ENCODE results near the gene SLC17A8. TPM values are rescaled to one million over a fixed set of nuclear protein-coding genes. Genes with fewer than 3 reads are reported as not detected.

The SLC17A8 gene
- total RNA-seq, 1 experiment from 2014 or later: not detected

DNA sequence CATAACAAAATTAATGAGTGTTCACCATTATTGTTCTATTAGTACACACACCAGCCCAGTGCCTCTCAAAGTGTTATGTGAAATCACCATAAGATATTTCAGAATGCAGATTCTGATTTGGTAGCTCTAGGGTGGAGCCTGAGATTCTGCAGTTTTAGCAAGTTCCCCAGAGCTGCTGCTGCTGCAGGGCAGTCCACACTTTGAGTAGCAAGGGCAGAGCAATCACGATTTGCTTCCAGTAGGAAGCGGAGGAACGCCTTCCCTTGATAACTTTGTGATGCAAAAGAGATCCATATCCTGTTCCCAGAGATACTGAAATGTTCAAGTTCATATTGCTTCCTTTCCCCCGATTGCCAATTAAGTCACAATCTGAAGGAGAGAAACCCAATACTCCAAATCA is 57.9 kb downstream of the SLC17A8 start:
- Histone ChIP-seq H3K4me3 (ENCODE audit: low read depth in 2 of 2, low read length in 2 of 2) (no peak overlapping the region), H3K4me1 (ENCODE audit: control insufficient read depth, insufficient read depth, low read length) (no peaks in the 10 kb centered on the region), H3K36me3 (ENCODE audit: control insufficient read depth, insufficient read depth, low read length) (no peaks in the 10 kb centered on the region), H3K9me3 (ENCODE audit: control insufficient read depth, insufficient read depth, low read depth, low read length) (no peaks in the 10 kb centered on the region), H3K27me3 (ENCODE audit: control insufficient read depth, insufficient read depth, low read length) (no peaks in the 10 kb centered on the region), H3K27ac (ENCODE audit: low read length) (no peak overlapping the region)
- no peak for ATAC-seq
- no peak for DNase-seq (ENCODE audit: low read depth, low spot score)
- TF ChIP-seq, protein P1, sequence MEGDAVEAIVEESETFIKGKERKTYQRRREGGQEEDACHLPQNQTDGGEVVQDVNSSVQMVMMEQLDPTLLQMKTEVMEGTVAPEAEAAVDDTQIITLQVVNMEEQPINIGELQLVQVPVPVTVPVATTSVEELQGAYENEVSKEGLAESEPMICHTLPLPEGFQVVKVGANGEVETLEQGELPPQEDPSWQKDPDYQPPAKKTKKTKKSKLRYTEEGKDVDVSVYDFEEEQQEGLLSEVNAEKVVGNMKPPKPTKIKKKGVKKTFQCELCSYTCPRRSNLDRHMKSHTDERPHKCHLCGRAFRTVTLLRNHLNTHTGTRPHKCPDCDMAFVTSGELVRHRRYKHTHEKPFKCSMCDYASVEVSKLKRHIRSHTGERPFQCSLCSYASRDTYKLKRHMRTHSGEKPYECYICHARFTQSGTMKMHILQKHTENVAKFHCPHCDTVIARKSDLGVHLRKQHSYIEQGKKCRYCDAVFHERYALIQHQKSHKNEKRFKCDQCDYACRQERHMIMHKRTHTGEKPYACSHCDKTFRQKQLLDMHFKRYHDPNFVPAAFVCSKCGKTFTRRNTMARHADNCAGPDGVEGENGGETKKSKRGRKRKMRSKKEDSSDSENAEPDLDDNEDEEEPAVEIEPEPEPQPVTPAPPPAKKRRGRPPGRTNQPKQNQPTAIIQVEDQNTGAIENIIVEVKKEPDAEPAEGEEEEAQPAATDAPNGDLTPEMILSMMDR (IDR thresholded peaks at IDR 0.05): no peak
- TF ChIP-seq SIN3A (IDR thresholded peaks at IDR 0.05; ENCODE audit: borderline replicate concordance, insufficient read depth, low read depth, low read length) (no peak), TCF7L2 (IDR thresholded peaks at IDR 0.05; ENCODE audit: low read depth, low read length) (no peak), POLR2AphosphoS5 (IDR thresholded peaks at IDR 0.05; ENCODE audit: low read depth, low read length) (no peak)
- TF ChIP-seq, protein P2, sequence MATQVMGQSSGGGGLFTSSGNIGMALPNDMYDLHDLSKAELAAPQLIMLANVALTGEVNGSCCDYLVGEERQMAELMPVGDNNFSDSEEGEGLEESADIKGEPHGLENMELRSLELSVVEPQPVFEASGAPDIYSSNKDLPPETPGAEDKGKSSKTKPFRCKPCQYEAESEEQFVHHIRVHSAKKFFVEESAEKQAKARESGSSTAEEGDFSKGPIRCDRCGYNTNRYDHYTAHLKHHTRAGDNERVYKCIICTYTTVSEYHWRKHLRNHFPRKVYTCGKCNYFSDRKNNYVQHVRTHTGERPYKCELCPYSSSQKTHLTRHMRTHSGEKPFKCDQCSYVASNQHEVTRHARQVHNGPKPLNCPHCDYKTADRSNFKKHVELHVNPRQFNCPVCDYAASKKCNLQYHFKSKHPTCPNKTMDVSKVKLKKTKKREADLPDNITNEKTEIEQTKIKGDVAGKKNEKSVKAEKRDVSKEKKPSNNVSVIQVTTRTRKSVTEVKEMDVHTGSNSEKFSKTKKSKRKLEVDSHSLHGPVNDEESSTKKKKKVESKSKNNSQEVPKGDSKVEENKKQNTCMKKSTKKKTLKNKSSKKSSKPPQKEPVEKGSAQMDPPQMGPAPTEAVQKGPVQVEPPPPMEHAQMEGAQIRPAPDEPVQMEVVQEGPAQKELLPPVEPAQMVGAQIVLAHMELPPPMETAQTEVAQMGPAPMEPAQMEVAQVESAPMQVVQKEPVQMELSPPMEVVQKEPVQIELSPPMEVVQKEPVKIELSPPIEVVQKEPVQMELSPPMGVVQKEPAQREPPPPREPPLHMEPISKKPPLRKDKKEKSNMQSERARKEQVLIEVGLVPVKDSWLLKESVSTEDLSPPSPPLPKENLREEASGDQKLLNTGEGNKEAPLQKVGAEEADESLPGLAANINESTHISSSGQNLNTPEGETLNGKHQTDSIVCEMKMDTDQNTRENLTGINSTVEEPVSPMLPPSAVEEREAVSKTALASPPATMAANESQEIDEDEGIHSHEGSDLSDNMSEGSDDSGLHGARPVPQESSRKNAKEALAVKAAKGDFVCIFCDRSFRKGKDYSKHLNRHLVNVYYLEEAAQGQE (IDR thresholded peaks at IDR 0.05; ENCODE audit: insufficient read depth in 1 of 2, low read depth in 2 of 2, low read length in 1 of 2): no peak
- CTCF ChIA-PET: no interaction called here
- BruUV-seq (replicated peaks): no TSS peak
- in situ Hi-C loops (cut with HindIII; ENCODE audit: low pct_unique_long_range_greater_than_20kb, low sequenced_read_pairs) (no loop called here), intact Hi-C loops (cut with micrococcal nuclease; ENCODE audit: unreplicated experiment) (no loop called here)
- POLR2A ChIA-PET: interaction anchor here (0.6 kb wide), 1 partner anchor 1285 kb away, joined by 4 read pairs; no protein-coding TSS in a partner anchor

DNA sequence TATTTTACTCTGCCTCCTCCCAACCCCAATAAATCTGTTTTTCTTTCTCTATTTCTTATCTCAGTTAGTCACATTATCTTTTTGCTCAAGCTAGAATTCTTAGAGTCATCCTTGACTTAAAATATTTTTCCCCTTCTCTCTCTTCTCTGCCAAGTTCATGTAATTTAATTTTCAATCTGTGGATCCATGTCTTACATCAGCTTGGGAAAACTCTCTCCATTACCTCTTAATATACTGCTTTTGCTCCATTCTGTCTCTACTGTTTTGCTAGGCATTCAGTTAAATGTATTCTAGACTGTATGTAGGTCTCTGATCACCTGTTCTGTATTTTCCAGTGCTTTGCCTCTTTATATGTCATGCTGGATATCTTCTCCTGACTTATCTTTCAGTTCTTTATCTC is 65.8 kb downstream of the SLC17A8 start:
- no peak overlapping the region for H3K27ac ChIP-seq (ENCODE audit: low read length)
- ChIA-PET CTCF (interaction anchor here (0.6 kb wide), 1 partner anchor 1865 kb away, joined by 4 read pairs; no protein-coding TSS in a partner anchor), POLR2A (no interaction called here)
- H3K4me3 ChIP-seq (ENCODE audit: low read depth in 2 of 2, low read length in 2 of 2): no peak overlapping the region
- DNase-seq (ENCODE audit: low read depth, low spot score): no peak
- H3K9me3 ChIP-seq (ENCODE audit: control insufficient read depth, insufficient read depth, low read depth, low read length): no peaks in the 10 kb centered on the region
- ATAC-seq: no peak
- BruUV-seq (replicated peaks): no TSS peak
- H3K4me1 ChIP-seq (ENCODE audit: control insufficient read depth, insufficient read depth, low read length): no peaks in the 10 kb centered on the region
- H3K36me3 ChIP-seq (ENCODE audit: control insufficient read depth, insufficient read depth, low read length): no peaks in the 10 kb centered on the region
- in situ Hi-C loops (cut with HindIII; ENCODE audit: low pct_unique_long_range_greater_than_20kb, low sequenced_read_pairs): no loop called here
- TF ChIP-seq TCF7L2 (IDR thresholded peaks at IDR 0.05; ENCODE audit: low read depth, low read length) (no peak), POLR2AphosphoS5 (IDR thresholded peaks at IDR 0.05; ENCODE audit: low read depth, low read length) (no peak), SIN3A (IDR thresholded peaks at IDR 0.05; ENCODE audit: borderline replicate concordance, insufficient read depth, low read depth, low read length) (no peak)
- TF ChIP-seq, protein P2 (IDR thresholded peaks at IDR 0.05; ENCODE audit: insufficient read depth in 1 of 2, low read depth in 2 of 2, low read length in 1 of 2): no peak
- TF ChIP-seq, protein P1 (IDR thresholded peaks at IDR 0.05): no peak
- intact Hi-C loops (cut with micrococcal nuclease; ENCODE audit: unreplicated experiment): no loop called here
- H3K27me3 ChIP-seq (ENCODE audit: control insufficient read depth, insufficient read depth, low read length): no peaks in the 10 kb centered on the region
